Adrenal gland (tissue), 12 donors: ENCODE measurements around the gene MNS1. TPM values are rescaled to one million over a fixed set of nuclear protein-coding genes. Genes with fewer than 3 reads are reported as not detected.

Experiments used
- DNase-seq, 7 donors: peaks; one replicate each; pipeline ENCODE4 v3.0.0-alpha.2; 2019 to 2020
- H3K27ac ChIP-seq, 5 donors: fragments of 200-600 bp; sonication (generic) in 4 of 5; 1 replicate in 3 of 5; 2 replicates in 2 of 5; pipeline versions ENCODE4 v1.5.1 to v1.8.0; 2016 to 2020; ENCODE audit warnings: mild to moderate bottlenecking in 1 of 5
- H3K27me3 ChIP-seq: fragments of 200-600 bp; 2 replicates; pipeline ENCODE4 v1.8.0; 2021
- H3K36me3 ChIP-seq, 2 donors: fragments of 200-600 bp; replicated peaks in 1 of 2; 1 replicate in 1 of 2; 2 replicates in 1 of 2; pipeline versions ENCODE4 v1.5.1 to v1.8.0; 2018 to 2022
- H3K4me1 ChIP-seq, 2 donors: fragments of 200-600 bp; replicated peaks in 1 of 2; 1 replicate in 1 of 2; 2 replicates in 1 of 2; pipeline versions ENCODE4 v1.5.1 to v1.8.0; 2018 to 2021
- H3K4me3 ChIP-seq, 4 donors: fragments of 200-600 bp; sonication (generic) in 3 of 4; one replicate each; pipeline ENCODE4 v1.5.1; 2016 to 2018
- H3K9me3 ChIP-seq, 3 donors: fragments of 200-600 bp; sonication (generic) in 1 of 3; replicated peaks in 1 of 3; 1 replicate in 2 of 3; 2 replicates in 1 of 3; pipeline versions ENCODE4 v1.5.1 to v1.8.0; 2016 to 2021
- POLR2A ChIP-seq, 2 donors: fragments of 450-650 bp; IDR thresholded peaks; one replicate each; pipeline ENCODE4 v1.6.1; 2017; ENCODE audit warnings: antibody characterized with exemption in 2 of 2, mild to moderate bottlenecking in 2 of 2, moderate library complexity in 1 of 2
- WGBS, 4 donors: extraction: QIAGEN DNeasy Blood & Tissue Kit in 2 of 4; methylation state at CpG; one replicate each; pipeline versions ENCODE4 v1.1.5 to v1.1.7; 2013 to 2017; 5-methylcytosine and 5-hydroxymethylcytosine counted together
- intact Hi-C, 2 donors: fragments of 100-400 bp; cut with DNase I; formaldehyde crosslinking; loops; one replicate each; pipeline versions ENCODE4 v1.14.1 to v1.15.0; 2022 to 2023
- polyA plus RNA-seq, 3 donors: library from polyadenylated mRNA; stranded (reverse); fragments of 200-250 nt in 2 of 3; fragments of 350-450 nt in 1 of 3; fragmentation: Illumina TruSeq in 1 of 3; extraction: RNeasy Lipid Tissue Mini Kit (QIAGEN cat#74804) in 1 of 3; gene quantifications; one replicate each; pipeline ENCODE4 v1.2.3, GENCODE V29; 2013 to 2014
- total RNA-seq, 9 donors: library from RNA; depleted of rRNA in 4 of 9; stranded (reverse); fragments of >200 nt in 4 of 9; fragments of 120-200 nt in 1 of 9; fragmentation: NEBNext Ultra II Directional in 1 of 9; extraction: Animal tissue kit (Norgen Biotek cat#: 25700) in 1 of 9; gene quantifications; one replicate each; pipeline versions ENCODE4 v1.1.0 to v1.2.4, GENCODE V29; 2013 to 2023
- TF ChIP-seq, protein P1 (sequence below), 6 experiments: fragments of 450-650 bp in 4 of 6; fragments of 200-600 bp in 2 of 6; sonication (generic) in 1 of 6; IDR thresholded peaks; 1 replicate in 5 of 6; 2 replicates in 1 of 6; pipeline versions ENCODE4 v1.5.1 to v1.8.0; 2016 to 2021; ENCODE audit warnings: antibody characterized with exemption in 6 of 6, mild to moderate bottlenecking in 2 of 6, moderate library complexity in 1 of 6
- donor health status: healthy with polysubstance abuse.
- donor health status: Bipolar disorder and iron deficiency.
- donor health status: DM: yes; HTN: yes; CAD: no.
- donor health status: DM: no; HTN: no; CAD: no.
- donor health status: DM: no; HTN: no; CAD: no.
- donor health status: DM: yes; HTN: yes; CAD: no.

The MNS1 gene
- total and polyA plus RNA-seq, 12 donors: 0.52 to 2.4 (median 1.0) TPM; not detected in 3

GRCh38 chr15:56394909-56395308 lies 70.0 kb downstream of the MNS1 start:
- 76 to 95% (median 90%) methylated on average over 1 of the region's 1 CpG for WGBS, 4 donors
- H3K27me3 ChIP-seq: no peaks in the 10 kb centered on the region
- intact Hi-C loops: no loop called here
- H3K27ac ChIP-seq: no peak overlapping the region
- H3K9me3 ChIP-seq: no peaks in the 10 kb centered on the region
- no peak overlapping the region for H3K4me3 ChIP-seq
- no peak for DNase-seq
- no peaks in the 10 kb centered on the region for H3K36me3 ChIP-seq
- H3K4me1 ChIP-seq: no peaks in the 10 kb centered on the region
- no peak for TF ChIP-seq POLR2A (IDR thresholded peaks at IDR 0.05)
- TF ChIP-seq, protein P1, sequence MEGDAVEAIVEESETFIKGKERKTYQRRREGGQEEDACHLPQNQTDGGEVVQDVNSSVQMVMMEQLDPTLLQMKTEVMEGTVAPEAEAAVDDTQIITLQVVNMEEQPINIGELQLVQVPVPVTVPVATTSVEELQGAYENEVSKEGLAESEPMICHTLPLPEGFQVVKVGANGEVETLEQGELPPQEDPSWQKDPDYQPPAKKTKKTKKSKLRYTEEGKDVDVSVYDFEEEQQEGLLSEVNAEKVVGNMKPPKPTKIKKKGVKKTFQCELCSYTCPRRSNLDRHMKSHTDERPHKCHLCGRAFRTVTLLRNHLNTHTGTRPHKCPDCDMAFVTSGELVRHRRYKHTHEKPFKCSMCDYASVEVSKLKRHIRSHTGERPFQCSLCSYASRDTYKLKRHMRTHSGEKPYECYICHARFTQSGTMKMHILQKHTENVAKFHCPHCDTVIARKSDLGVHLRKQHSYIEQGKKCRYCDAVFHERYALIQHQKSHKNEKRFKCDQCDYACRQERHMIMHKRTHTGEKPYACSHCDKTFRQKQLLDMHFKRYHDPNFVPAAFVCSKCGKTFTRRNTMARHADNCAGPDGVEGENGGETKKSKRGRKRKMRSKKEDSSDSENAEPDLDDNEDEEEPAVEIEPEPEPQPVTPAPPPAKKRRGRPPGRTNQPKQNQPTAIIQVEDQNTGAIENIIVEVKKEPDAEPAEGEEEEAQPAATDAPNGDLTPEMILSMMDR (IDR thresholded peaks at IDR 0.05): no peak

DNA sequence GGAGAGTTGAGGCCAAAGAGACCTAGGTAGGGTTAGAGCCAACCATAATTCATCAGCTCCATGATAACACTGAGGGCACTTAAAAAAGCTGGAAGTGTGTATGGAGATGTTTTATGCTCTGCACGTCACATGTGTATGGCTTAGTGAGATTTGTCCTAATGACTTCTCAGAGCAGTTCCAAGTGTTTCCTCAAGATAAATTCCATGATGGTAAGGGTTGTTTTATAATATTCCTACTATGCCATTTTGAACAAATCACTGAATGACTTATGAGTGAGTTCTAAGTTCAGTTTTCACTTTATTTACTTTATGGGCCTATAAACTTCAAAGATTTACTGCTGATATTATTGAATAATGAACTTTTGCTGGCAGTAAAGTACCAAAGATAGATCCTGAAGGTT lies 71.7 kb downstream of the MNS1 start:
- Histone ChIP-seq H3K9me3 (no peaks in the 10 kb centered on the region), H3K36me3 (no peaks in the 10 kb centered on the region), H3K27ac (no peak overlapping the region), H3K4me3 (no peak overlapping the region), H3K4me1 (no peaks in the 10 kb centered on the region), H3K27me3 (no peaks in the 10 kb centered on the region)
- no peak for TF ChIP-seq POLR2A (IDR thresholded peaks at IDR 0.05)
- TF ChIP-seq, protein P1 (IDR thresholded peaks at IDR 0.05): no peak
- intact Hi-C loops: no loop called here
- DNase-seq: no peak
- WGBS, 4 donors: 85 to 100% (median 95%) methylated on average over 1 of the region's 1 CpG

DNA sequence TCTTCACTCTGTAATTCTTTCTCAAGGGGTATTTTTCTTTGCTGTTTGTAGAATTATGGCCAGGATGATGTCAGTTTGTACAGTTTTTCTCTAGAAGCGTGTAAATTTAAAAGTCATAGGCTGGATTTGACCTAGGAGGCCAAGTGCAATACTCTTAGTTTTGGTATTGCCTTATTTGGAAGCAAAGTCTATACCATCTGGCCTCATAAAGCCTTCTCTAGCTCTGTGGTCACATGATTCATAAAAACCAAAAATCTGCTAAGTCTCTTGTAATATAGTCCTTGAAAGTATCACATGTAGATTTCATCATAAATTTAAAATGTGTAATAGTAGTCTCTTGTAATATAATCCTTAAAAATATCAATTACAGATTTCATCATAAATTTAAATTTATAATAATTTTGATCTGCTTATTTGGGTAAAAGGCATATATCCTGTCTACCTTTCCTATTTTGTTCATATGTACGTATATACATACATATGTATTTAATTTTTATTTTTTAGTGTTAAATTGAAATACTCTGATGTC lies 74.1 kb downstream of the MNS1 start:
- TF ChIP-seq, protein P1 (IDR thresholded peaks at IDR 0.05): no peak
- no peak for TF ChIP-seq POLR2A (IDR thresholded peaks at IDR 0.05)
- no peak overlapping the region for H3K4me3 ChIP-seq
- H3K36me3 ChIP-seq: no peaks in the 10 kb centered on the region
- H3K9me3 ChIP-seq: no peaks in the 10 kb centered on the region
- DNase-seq: no peak
- intact Hi-C loops: no loop called here
- H3K27ac ChIP-seq: no peak overlapping the region
- no peaks in the 10 kb centered on the region for H3K27me3 ChIP-seq
- no peaks in the 10 kb centered on the region for H3K4me1 ChIP-seq
- 92 to 99% (median 95%) methylated on average over 2 of the region's 2 CpGs for WGBS, 4 donors

- Histone ChIP-seq H3K36me3 (no peaks in the 10 kb centered on the region), H3K27ac (no peak overlapping the region), H3K4me1 (no peaks in the 10 kb centered on the region), H3K9me3 (no peaks in the 10 kb centered on the region), H3K4me3 (no peak overlapping the region), H3K27me3 (no peaks in the 10 kb centered on the region)
- DNase-seq: no peak
- no peak for TF ChIP-seq POLR2A (IDR thresholded peaks at IDR 0.05)
- TF ChIP-seq, protein P1 (IDR thresholded peaks at IDR 0.05): no peak
- intact Hi-C loops: no loop called here
- 82 to 93% (median 88%) methylated on average over 3 of the region's 3 CpGs for WGBS, 4 donors
These were observed 79.0 kb downstream of the MNS1 start for GRCh38 chr15:56385908-56386307.
